GM10847 (cell line): ENCODE results near the gene ZSCAN20.

Experiments
- POLR2A ChIP-seq: IDR thresholded peaks from 2 replicates; pipeline ENCODE4 v1.6.1; 2011; ENCODE audit not compliant: insufficient read length; ENCODE audit errors: extremely low read depth

Gene ZSCAN20

GRCh38 chr1:33532250-33532649 lies 59.8 kb downstream of the ZSCAN20 start:
- no peak for TF ChIP-seq POLR2A

GRCh38 chr1:33532936-33533335 lies 60.5 kb downstream of the ZSCAN20 start:
- TF ChIP-seq POLR2A, result no peak

DNA sequence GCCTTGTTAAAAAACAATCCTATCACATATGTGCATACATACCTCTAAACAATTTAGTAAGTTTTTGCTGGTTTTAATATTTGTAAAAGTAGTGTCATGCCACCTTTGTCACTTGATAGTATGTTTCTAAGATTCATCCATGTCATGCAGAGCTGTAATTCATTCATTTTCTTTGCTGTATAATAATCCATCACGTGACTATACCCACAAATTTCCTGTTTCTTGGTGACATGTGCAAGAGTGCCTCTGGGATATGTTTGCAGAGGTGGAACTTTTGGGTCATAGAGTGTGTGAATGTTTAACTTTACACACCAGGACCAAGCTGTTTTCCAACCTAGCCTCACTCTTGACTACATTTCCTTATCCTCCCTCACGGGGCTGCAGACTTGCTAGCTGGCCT lies 62.9 kb downstream of the ZSCAN20 start:
- TF ChIP-seq POLR2A, result no peak

- no peak for TF ChIP-seq POLR2A
Measured at GRCh38 chr1:33537885-33538284, 65.4 kb downstream of the ZSCAN20 start.

- no peak for TF ChIP-seq POLR2A
Measured at GRCh38 chr1:33541966-33542365, 69.5 kb downstream of the ZSCAN20 start.
